Lower leg skin (tissue), 3 donors: ENCODE measurements around the gene TAOK3.
"Not testable (repeated sequence)": the region's sequence is repeated elsewhere in the genome, so short reads cannot be mapped to it uniquely, and the experiment has no call there.

Experiments used
- POLR2A ChIP-seq, 2 donors: fragments of 450-650 bp; IDR thresholded peaks; one replicate each; pipeline ENCODE4 v1.6.1; 2016 to 2017; ENCODE audit warnings: antibody characterized with exemption in 2 of 2, mild to moderate bottlenecking in 1 of 2, moderate library complexity in 1 of 2
- TF ChIP-seq, protein P1 (sequence below), 3 donors: fragments of 450-650 bp; IDR thresholded peaks; one replicate each; pipeline ENCODE4 v1.5.1; 2016; ENCODE audit warnings: antibody characterized with exemption in 3 of 3, mild to moderate bottlenecking in 3 of 3, moderate library complexity in 2 of 3

DNA sequence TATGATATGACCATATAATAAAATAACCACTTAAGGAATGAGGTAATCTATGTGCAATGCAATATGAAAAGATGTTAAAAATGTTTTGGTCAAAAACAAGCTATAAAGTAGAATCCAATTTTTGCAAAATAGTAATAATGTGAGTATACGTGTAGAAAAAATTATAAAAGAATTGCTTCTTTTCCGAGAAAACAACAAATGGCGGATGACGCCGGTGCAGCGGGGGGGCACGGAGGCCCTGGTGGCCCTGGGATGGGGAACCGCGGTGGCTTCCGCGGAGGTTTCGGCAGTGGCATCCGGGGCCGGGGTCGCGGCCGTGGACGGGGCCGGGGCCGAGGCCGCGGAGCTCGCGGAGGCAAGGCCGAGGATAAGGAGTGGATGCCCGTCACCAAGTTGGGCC, 126.8 kb downstream of the TAOK3 start:
- not testable (repeated sequence) for TF ChIP-seq POLR2A (IDR thresholded peaks at IDR 0.05)
- TF ChIP-seq, protein P1, sequence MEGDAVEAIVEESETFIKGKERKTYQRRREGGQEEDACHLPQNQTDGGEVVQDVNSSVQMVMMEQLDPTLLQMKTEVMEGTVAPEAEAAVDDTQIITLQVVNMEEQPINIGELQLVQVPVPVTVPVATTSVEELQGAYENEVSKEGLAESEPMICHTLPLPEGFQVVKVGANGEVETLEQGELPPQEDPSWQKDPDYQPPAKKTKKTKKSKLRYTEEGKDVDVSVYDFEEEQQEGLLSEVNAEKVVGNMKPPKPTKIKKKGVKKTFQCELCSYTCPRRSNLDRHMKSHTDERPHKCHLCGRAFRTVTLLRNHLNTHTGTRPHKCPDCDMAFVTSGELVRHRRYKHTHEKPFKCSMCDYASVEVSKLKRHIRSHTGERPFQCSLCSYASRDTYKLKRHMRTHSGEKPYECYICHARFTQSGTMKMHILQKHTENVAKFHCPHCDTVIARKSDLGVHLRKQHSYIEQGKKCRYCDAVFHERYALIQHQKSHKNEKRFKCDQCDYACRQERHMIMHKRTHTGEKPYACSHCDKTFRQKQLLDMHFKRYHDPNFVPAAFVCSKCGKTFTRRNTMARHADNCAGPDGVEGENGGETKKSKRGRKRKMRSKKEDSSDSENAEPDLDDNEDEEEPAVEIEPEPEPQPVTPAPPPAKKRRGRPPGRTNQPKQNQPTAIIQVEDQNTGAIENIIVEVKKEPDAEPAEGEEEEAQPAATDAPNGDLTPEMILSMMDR (IDR thresholded peaks at IDR 0.05), result not testable (repeated sequence)
